HepG2 (cell line): ENCODE data around the gene RNU6-1. TPM values are rescaled to one million over a fixed set of nuclear protein-coding genes. Genes with fewer than 3 reads are reported as not detected.

Source experiments
- CBX5 ChIP-seq: sonication (generic); formaldehyde crosslinking; IDR thresholded peaks from 2 replicates; pipeline ENCODE4 v1.4.0; 2020; ENCODE audit warnings: missing genetic modification reagents, borderline replicate concordance
- GATA4 ChIP-seq: sonication (generic); IDR thresholded peaks from 2 replicates; pipeline ENCODE4 v1.6.1; 2016; ENCODE audit warnings: antibody characterized with exemption, low read depth, borderline replicate concordance
- GATAD2A ChIP-seq: IDR thresholded peaks from 2 replicates; pipeline ENCODE4 v1.6.1; 2016
- KLF12 ChIP-seq: sonication (generic); formaldehyde crosslinking; IDR thresholded peaks from 2 replicates; pipeline ENCODE4 v1.4.0; 2020; ENCODE audit warnings: missing genetic modification reagents, borderline replicate concordance
- MLLT10 ChIP-seq: sonication (generic); formaldehyde crosslinking; IDR thresholded peaks from 2 replicates; pipeline ENCODE4 v1.4.0; 2020; ENCODE audit warnings: missing genetic modification reagents
- MTA1 ChIP-seq: sonication (generic); formaldehyde crosslinking; IDR thresholded peaks from 2 replicates; pipeline ENCODE4 v1.4.0; 2020; ENCODE audit warnings: missing genetic modification reagents, mild to moderate bottlenecking, borderline replicate concordance
- SCMH1 ChIP-seq: sonication (generic); formaldehyde crosslinking; IDR thresholded peaks from 2 replicates; pipeline ENCODE4 v1.9.0; 2021; ENCODE audit warnings: missing genetic modification reagents, mild to moderate bottlenecking, borderline replicate concordance
- SKI ChIP-seq: fragments of 450-650 bp; IDR thresholded peaks from one replicate; pipeline ENCODE4 v1.6.1; 2018; ENCODE audit warnings: mild to moderate bottlenecking; ENCODE audit not compliant: partially characterized antibody
- SNRNP70 ChIP-seq: fragments of 200-400 bp; formaldehyde crosslinking; IDR thresholded peaks from 2 replicates; pipeline ENCODE4 v1.6.1; 2017; ENCODE audit warnings: mild to moderate bottlenecking, low read depth, low read length, moderate library complexity
- TBX3 ChIP-seq: fragments of 450-650 bp; IDR thresholded peaks from 2 replicates; pipeline ENCODE4 v1.6.1; 2017; ENCODE audit warnings: antibody characterized with exemption, mild to moderate bottlenecking, inconsistent platforms, borderline replicate concordance
- ZNF256 ChIP-seq: sonication (generic); formaldehyde crosslinking; conservative IDR thresholded peaks from 2 replicates; pipeline ENCODE4 v1.4.0; 2020; ENCODE audit warnings: missing genetic modification reagents
- ZNF3 ChIP-seq: IDR thresholded peaks from 2 replicates; pipeline ENCODE4 v1.7.0; 2017; ENCODE audit warnings: inconsistent platforms
- ZNF329 ChIP-seq: sonication (generic); formaldehyde crosslinking; IDR thresholded peaks from 2 replicates; pipeline ENCODE4 v1.9.0; 2021; ENCODE audit warnings: low read depth, mild to moderate bottlenecking, missing genetic modification reagents
- ZNF510 ChIP-seq: sonication (generic); formaldehyde crosslinking; IDR thresholded peaks from 2 replicates; pipeline ENCODE4 v1.4.0; 2020; ENCODE audit warnings: low read depth, mild to moderate bottlenecking, missing genetic modification reagents
- ZNF546 ChIP-seq: sonication (generic); formaldehyde crosslinking; conservative IDR thresholded peaks from 2 replicates; pipeline ENCODE4 v1.8.1; 2023; ENCODE audit warnings: mild to moderate bottlenecking, missing genetic modification reagents
- ZNF598 ChIP-seq: sonication (generic); formaldehyde crosslinking; IDR thresholded peaks from 2 replicates; pipeline ENCODE4 v1.5.1; 2020; ENCODE audit warnings: mild to moderate bottlenecking, missing genetic modification reagents, borderline replicate concordance
- ZNF7 ChIP-seq: IDR thresholded peaks from 2 replicates; pipeline ENCODE4 v1.6.1; 2016; ENCODE audit warnings: missing biosample characterization, missing genetic modification reagents
- ZNF709 ChIP-seq: sonication (generic); formaldehyde crosslinking; IDR thresholded peaks from 2 replicates; pipeline ENCODE4 v1.5.0; 2020; ENCODE audit warnings: mild to moderate bottlenecking, missing genetic modification reagents
- ZNF775 ChIP-seq: sonication (generic); formaldehyde crosslinking; IDR thresholded peaks from 2 replicates; pipeline ENCODE4 v1.4.0; 2020; ENCODE audit warnings: missing genetic modification reagents, mild to moderate bottlenecking, moderate library complexity, borderline replicate concordance
- ZNF792 ChIP-seq: IDR thresholded peaks from 2 replicates; pipeline ENCODE4 v1.6.1; 2016
- ZNF841 ChIP-seq: sonication (generic); formaldehyde crosslinking; IDR thresholded peaks from 2 replicates; pipeline ENCODE4 v1.8.1; 2023; ENCODE audit warnings: missing genetic modification reagents, borderline replicate concordance
- polyA plus RNA-seq, 8 experiments: library from polyadenylated mRNA; depleted of rRNA in 3 of 8; stranded (reverse) in 7 of 8; unstranded in 1 of 8; fragments of >200 nt; fragmentation: Illumina TruSeq in 4 of 8; extraction: Trizol in 4 of 8; gene quantifications; 2 replicates each; pipeline versions ENCODE4 v1.2.1 to v1.2.3, GENCODE V29; 2011 to 2016; ENCODE audit warnings: low read depth in 4 of 8, missing spikeins in 1 of 8, mixed read lengths in 1 of 8; ENCODE audit not compliant: insufficient read depth in 1 of 8
- total RNA-seq, 5 experiments: library from RNA; depleted of rRNA; stranded (reverse); fragments of >200 nt; fragmentation: Illumina TruSeq; extraction: Trizol; gene quantifications; 2 replicates each; pipeline ENCODE4 v1.2.3, GENCODE V29; 2016; ENCODE audit warnings: low read depth in 1 of 5
- TF ChIP-seq, protein P1 (sequence below): IDR thresholded peaks from 2 replicates; pipeline ENCODE4 v1.6.1; 2012; ENCODE audit warnings: inconsistent platforms
- TF ChIP-seq, protein P2 (sequence below): sonication (generic); formaldehyde crosslinking; IDR thresholded peaks from 2 replicates; pipeline ENCODE4 v1.5.0; 2020; ENCODE audit warnings: missing genetic modification reagents
- TF ChIP-seq, protein P3 (sequence below): sonication (generic); formaldehyde crosslinking; IDR thresholded peaks from 2 replicates; pipeline ENCODE4 v1.8.1; 2023; ENCODE audit warnings: mild to moderate bottlenecking, inconsistent platforms, moderate library complexity, missing genetic modification reagents, borderline replicate concordance
- TF ChIP-seq, protein P4 (sequence below): sonication (generic); formaldehyde crosslinking; conservative IDR thresholded peaks from 2 replicates; pipeline ENCODE4 v1.4.0; 2020; ENCODE audit warnings: missing genetic modification reagents
- TF ChIP-seq, protein P5 (sequence below): IDR thresholded peaks from 2 replicates; pipeline ENCODE4 v1.6.1; 2018; ENCODE audit warnings: missing genetic modification reagents, mild to moderate bottlenecking, missing compliant biosample characterization

Gene RNU6-1
- total and polyA plus RNA-seq, 2 of the 13 experiments (the other 11 are each of a cell fraction or from before 2014, with no cell fraction given), result under 0.01 TPM; not detected in 1

DNA sequence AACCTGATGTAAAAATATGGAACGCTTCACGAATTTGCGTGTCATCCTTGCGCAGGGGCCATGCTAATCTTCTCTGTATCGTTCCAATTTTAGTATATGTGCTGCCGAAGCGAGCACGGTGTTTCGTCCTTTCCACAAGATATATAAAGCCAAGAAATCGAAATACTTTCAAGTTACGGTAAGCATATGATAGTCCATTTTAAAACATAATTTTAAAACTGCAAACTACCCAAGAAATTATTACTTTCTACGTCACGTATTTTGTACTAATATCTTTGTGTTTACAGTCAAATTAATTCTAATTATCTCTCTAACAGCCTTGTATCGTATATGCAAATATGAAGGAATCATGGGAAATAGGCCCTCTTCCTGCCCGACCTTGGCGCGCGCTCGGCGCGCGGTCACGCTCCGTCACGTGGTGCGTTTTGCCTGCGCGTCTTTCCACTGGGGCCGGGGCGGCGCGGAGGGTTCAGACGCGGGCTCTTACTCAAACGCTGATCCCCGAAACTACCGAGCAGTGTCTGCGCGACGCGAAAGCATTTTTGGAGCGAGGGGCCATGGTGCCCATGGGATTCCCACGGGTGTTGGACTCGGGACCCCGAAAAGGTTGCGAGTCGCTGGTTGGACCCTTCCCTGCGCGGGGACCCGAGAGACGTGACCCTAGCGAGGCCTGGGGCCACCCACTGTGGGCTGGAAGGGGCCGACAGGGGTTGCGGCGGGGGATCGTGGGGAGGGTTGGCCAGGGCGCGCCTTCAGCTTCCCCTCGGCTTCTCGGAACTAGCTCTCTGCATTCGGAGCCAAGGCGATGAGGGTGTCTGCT, at the start of gene RNU6-1 (continued):
- TF ChIP-seq ZNF329 (CRISPR knock-in tag) (no peak), GATA4 (peak; percentile 34; the same call in 1 of the 2 replicates), GATAD2A (CRISPR knock-in tag) (peak; percentile 15), SNRNP70 (no peak), ZNF546 (CRISPR knock-in tag) (no peak), ZNF841 (no peak), MLLT10 (no peak), KLF12 (CRISPR knock-in tag) (no peak), ZNF775 (CRISPR knock-in tag) (peak; percentile 32; the same call in 1 of the 2 replicates), ZNF3 (CRISPR knock-in tag) (no peak), SKI (no peak), ZNF7 (CRISPR knock-in tag) (no peak), CBX5 (0 out of 2 replicates have a peak, but pooled peaks have one; percentile 52), MTA1 (CRISPR knock-in tag) (peak; percentile 55; the same call in 1 of the 2 replicates), ZNF792 (CRISPR knock-in tag) (peak; percentile 58; the same call in 1 of the 2 replicates), TBX3 (no peak), ZNF256 (no peak), ZNF510 (CRISPR knock-in tag) (no peak), ZNF598 (no peak; the same call in 1 of the 2 replicates), ZNF709 (CRISPR knock-in tag) (no peak), SCMH1 (CRISPR knock-in tag) (no peak)
- TF ChIP-seq, protein P1, sequence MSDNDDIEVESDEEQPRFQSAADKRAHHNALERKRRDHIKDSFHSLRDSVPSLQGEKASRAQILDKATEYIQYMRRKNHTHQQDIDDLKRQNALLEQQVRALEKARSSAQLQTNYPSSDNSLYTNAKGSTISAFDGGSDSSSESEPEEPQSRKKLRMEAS, result peak; percentile 81; the same call in 1 of the 2 replicates
- TF ChIP-seq, protein P2, sequence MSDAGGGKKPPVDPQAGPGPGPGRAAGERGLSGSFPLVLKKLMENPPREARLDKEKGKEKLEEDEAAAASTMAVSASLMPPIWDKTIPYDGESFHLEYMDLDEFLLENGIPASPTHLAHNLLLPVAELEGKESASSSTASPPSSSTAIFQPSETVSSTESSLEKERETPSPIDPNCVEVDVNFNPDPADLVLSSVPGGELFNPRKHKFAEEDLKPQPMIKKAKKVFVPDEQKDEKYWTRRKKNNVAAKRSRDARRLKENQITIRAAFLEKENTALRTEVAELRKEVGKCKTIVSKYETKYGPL (CRISPR knock-in tag), result no peak
- TF ChIP-seq, protein P3, sequence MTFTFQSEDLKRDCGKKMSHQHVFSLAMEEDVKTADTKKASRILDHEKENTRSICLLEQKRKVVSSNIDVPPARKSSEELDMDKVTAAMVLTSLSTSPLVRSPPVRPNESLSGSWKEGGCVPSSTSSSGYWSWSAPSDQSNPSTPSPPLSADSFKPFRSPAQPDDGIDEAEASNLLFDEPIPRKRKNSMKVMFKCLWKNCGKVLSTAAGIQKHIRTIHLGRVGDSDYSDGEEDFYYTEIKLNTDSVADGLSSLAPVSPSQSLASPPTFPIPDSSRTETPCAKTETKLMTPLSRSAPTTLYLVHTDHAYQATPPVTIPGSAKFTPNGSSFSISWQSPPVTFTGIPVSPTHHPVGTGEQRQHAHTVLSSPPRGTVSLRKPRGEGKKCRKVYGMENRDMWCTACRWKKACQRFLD (CRISPR knock-in tag), result 0 out of 2 replicates have a peak, but pooled peaks have one; percentile 52
- TF ChIP-seq, protein P4, sequence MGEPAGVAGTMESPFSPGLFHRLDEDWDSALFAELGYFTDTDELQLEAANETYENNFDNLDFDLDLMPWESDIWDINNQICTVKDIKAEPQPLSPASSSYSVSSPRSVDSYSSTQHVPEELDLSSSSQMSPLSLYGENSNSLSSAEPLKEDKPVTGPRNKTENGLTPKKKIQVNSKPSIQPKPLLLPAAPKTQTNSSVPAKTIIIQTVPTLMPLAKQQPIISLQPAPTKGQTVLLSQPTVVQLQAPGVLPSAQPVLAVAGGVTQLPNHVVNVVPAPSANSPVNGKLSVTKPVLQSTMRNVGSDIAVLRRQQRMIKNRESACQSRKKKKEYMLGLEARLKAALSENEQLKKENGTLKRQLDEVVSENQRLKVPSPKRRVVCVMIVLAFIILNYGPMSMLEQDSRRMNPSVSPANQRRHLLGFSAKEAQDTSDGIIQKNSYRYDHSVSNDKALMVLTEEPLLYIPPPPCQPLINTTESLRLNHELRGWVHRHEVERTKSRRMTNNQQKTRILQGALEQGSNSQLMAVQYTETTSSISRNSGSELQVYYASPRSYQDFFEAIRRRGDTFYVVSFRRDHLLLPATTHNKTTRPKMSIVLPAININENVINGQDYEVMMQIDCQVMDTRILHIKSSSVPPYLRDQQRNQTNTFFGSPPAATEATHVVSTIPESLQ (CRISPR knock-in tag), result no peak
- TF ChIP-seq, protein P5, sequence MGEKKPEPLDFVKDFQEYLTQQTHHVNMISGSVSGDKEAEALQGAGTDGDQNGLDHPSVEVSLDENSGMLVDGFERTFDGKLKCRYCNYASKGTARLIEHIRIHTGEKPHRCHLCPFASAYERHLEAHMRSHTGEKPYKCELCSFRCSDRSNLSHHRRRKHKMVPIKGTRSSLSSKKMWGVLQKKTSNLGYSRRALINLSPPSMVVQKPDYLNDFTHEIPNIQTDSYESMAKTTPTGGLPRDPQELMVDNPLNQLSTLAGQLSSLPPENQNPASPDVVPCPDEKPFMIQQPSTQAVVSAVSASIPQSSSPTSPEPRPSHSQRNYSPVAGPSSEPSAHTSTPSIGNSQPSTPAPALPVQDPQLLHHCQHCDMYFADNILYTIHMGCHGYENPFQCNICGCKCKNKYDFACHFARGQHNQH (CRISPR knock-in tag), result no peak
